Middle frontal gyrus (tissue), 1 donor: ENCODE results near the gene MYO5C.
"Not testable (repeated sequence)": the region's sequence is repeated elsewhere in the genome, so short reads cannot be mapped to it uniquely, and the experiment has no call there.

Experiments used
- DNase-seq: peaks from one replicate; pipeline ENCODE4 v3.0.0-alpha.2; 2015; ENCODE audit warnings: low spot score; ENCODE audit errors: extremely low spot score

The MYO5C gene

DNA sequence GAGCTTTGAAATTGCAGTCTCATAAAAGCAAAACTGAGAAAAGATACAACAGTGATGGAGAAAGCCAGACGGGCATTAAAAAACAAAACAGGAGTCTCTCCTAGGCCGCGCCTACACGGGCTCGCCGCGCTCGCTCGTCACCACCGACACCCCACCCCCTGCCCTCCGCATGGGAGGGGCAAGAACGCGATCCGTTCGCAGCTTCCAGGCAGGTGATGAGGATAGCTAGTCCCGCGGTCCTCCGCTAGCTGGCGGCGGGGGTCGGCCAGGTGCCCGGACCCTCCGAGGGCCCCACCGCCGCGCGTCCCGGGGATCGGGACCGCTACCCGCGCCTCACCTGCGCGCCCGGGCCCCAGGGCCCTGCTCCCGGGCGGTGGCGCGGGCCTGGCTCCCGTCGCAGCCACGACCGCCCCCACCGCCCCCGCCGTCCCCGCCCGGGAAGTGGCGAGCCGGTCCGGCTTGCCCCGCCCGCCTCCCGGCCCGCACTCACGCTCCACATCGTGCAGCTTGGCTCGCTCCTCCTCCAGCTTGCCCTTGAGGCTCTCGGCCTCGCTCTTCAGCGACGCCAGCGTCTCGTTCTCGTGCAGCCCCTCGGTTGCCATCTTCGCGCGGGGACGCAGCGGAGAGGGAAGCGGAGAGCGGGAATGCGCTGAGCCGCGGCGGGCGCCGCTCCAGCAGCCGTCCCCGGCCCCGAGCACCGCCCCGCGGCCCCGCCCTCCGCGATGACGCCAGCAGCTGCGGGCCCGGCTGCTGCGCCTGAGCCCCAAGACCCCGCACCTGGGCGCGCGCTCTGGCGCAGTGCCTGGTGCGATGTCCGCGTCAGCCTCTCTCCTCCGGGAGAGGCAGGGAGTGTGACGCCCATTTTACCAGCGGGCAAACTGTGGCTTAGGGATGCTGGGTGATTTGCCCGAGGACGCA, 116.1 kb downstream of the MYO5C start:
- DNase-seq, result peak; percentile 69

DNA sequence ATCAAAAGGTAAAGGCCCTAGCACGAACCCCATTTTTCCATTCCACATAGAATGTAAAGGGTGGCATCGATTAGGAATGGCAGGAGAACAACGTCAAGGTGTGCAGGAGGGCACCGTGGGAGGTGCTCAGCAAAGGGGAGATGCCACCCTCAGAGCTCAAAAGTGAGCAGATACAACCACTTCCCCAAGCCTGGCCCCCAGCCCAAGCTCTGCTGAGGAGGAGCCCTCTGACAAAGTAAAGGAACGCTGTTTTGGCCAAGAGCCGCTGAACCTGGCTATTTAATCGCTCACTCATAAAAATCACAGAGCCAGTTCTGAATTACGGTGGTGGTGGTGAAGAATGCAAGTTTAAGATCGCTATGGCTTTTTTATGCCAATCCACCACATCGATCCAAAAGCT, 116.8 kb downstream of the MYO5C start:
- no peak for DNase-seq

- DNase-seq, result no peak
These were observed 122.7 kb downstream of the MYO5C start for GRCh38 chr15:52172869-52173268.

GRCh38 chr15:52171807-52172206, 123.8 kb downstream of the MYO5C start:
- DNase-seq, result no peak

GRCh38 chr15:52171386-52171785, 124.2 kb downstream of the MYO5C start:
- DNase-seq, result no peak

GRCh38 chr15:52170199-52170598, 125.4 kb downstream of the MYO5C start:
- DNase-seq, result not testable (repeated sequence)

GRCh38 chr15:52165494-52166131, 130.0 kb downstream of the MYO5C start:
- not testable (repeated sequence) for DNase-seq

- no peak for DNase-seq
These were observed 130.9 kb downstream of the MYO5C start for GRCh38 chr15:52164631-52165265.

- DNase-seq, result no peak
These were observed 132.0 kb downstream of the MYO5C start for GRCh38 chr15:52163321-52164190.

GRCh38 chr15:52162876-52163275, 132.7 kb downstream of the MYO5C start:
- no peak for DNase-seq

DNA sequence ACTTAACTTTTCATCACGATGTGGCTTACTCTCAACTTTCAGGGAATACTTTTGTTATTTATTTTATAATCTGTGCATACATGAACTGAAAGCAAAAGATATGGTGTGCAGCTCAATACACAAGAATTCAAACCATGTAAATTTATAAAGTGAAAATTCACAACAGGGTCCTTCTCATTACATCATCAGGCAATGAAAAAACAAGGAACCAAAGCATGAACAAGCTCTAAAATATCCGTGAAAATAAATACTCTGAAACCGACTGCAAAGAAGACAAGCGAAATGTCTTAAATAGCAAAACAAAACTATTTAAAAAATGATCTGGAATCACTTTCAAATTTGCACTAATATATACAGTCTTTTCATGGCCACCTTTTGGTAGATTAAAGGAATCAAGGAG, 133.3 kb downstream of the MYO5C start:
- no peak for DNase-seq

- no peak for DNase-seq
These were observed 134.1 kb downstream of the MYO5C start for GRCh38 chr15:52161406-52161966.

DNA sequence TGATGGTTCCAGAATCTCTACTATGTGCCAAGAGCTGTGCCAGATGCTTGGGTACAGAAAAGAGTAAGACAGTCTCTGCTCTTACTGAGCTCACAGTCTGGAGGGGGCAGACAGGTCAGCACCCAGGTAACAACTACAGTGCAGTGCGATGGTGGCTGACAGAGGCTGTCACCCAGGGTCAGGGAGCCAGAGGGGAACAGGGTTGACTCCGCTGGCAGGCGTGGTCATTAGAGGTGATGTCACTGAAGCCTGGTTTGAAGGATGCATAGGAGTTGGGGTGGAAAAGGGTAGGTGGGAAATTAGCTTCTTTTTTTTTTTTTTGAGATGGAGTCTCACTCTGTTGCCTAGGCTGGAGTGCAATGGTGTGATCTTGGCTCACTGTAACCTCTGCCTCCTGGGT, 136.0 kb downstream of the MYO5C start:
- no peak for DNase-seq

GRCh38 chr15:52158084-52158765, 137.4 kb downstream of the MYO5C start:
- no peak for DNase-seq

DNA sequence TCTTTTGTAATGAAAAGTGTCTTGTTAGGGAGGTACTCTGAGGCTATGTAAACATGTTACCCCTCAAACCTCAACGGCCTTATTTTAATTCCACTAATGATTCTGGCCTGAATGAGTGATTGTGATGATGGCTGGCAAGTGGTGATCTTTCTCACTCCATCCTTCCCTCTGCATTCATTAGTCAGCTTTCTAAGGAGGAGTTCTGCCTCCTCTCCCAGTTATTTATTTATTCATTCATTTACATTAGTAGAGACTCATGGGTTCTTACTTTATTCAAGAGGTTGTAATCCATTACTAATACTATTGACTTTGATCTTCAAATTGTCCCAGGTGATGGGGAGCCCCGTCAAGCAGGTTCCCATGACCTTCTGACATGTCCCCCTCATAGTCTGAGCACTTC, 139.7 kb downstream of the MYO5C start:
- no peak for DNase-seq

GRCh38 chr15:52154896-52155865, 140.4 kb downstream of the MYO5C start:
- DNase-seq, result no peak

- no peak for DNase-seq
These were observed 141.4 kb downstream of the MYO5C start for GRCh38 chr15:52153900-52154895.

- DNase-seq, result no peak
These were observed 144.3 kb downstream of the MYO5C start for GRCh38 chr15:52151353-52151752.
